Ascending aorta (tissue), 2 donors: Measurements from ENCODE around the gene SIL1. TPM values are rescaled to one million over a fixed set of nuclear protein-coding genes. Genes with fewer than 3 reads are reported as not detected.

Experiments used
- DNase-seq, 2 donors: peaks; one replicate each; pipeline ENCODE4 v3.0.0-alpha.2; 2019; ENCODE audit warnings: low spot score in 2 of 2
- H3K27ac ChIP-seq, 2 donors: fragments of 200-600 bp; sonication (generic); one replicate each; pipeline ENCODE4 v1.5.1; 2016 to 2017; ENCODE audit warnings: mild to moderate bottlenecking in 1 of 2
- H3K27me3 ChIP-seq: fragments of 200-600 bp; sonication (generic); one replicate; pipeline ENCODE4 v1.5.1; 2017
- H3K36me3 ChIP-seq, 2 donors: fragments of 200-600 bp; sonication (generic); one replicate each; pipeline ENCODE4 v1.5.1; 2016
- H3K4me1 ChIP-seq, 2 donors: fragments of 200-600 bp; sonication (generic); one replicate each; pipeline ENCODE4 v1.5.1; 2016 to 2017; ENCODE audit warnings: mild to moderate bottlenecking in 1 of 2
- H3K4me3 ChIP-seq, 2 donors: fragments of 200-600 bp; sonication (generic); one replicate each; pipeline ENCODE4 v1.5.1; 2016 to 2017; ENCODE audit warnings: mild to moderate bottlenecking in 1 of 2
- H3K9me3 ChIP-seq, 2 donors: fragments of 200-600 bp; sonication (generic); one replicate each; pipeline ENCODE4 v1.5.1; 2016
- intact Hi-C: fragments of 100-400 bp; cut with DNase I; formaldehyde crosslinking; loops from one replicate; pipeline ENCODE4 v1.15.1; 2023
- total RNA-seq: library from RNA; depleted of rRNA; stranded (reverse); fragments of >200 nt; gene quantifications from one replicate; pipeline ENCODE4 v1.1.0, GENCODE V29; 2016
- TF ChIP-seq, protein P1 (sequence below), 3 experiments: fragments of 200-600 bp in 2 of 3; fragments of 450-650 bp in 1 of 3; sonication (generic) in 2 of 3; IDR thresholded peaks; one replicate each; pipeline ENCODE4 v1.5.1; 2016 to 2019; ENCODE audit warnings: antibody characterized with exemption in 3 of 3, mild to moderate bottlenecking in 1 of 3, moderate library complexity in 1 of 3

The SIL1 gene
- total RNA-seq, 1 donor from 2014 or later: 53.4 TPM

- Histone ChIP-seq H3K27me3 (no peaks in the 10 kb centered on the region), H3K9me3 (no peaks in the 10 kb centered on the region), H3K4me3 (no peak overlapping the region), H3K4me1 (peaks cover 7 to 22% of the 10 kb centered on the region in 2 donors), H3K27ac (peak overlapping the region; percentile 62 to 74), H3K36me3 (no peaks in the 10 kb centered on the region)
- TF ChIP-seq, protein P1, sequence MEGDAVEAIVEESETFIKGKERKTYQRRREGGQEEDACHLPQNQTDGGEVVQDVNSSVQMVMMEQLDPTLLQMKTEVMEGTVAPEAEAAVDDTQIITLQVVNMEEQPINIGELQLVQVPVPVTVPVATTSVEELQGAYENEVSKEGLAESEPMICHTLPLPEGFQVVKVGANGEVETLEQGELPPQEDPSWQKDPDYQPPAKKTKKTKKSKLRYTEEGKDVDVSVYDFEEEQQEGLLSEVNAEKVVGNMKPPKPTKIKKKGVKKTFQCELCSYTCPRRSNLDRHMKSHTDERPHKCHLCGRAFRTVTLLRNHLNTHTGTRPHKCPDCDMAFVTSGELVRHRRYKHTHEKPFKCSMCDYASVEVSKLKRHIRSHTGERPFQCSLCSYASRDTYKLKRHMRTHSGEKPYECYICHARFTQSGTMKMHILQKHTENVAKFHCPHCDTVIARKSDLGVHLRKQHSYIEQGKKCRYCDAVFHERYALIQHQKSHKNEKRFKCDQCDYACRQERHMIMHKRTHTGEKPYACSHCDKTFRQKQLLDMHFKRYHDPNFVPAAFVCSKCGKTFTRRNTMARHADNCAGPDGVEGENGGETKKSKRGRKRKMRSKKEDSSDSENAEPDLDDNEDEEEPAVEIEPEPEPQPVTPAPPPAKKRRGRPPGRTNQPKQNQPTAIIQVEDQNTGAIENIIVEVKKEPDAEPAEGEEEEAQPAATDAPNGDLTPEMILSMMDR (IDR thresholded peaks at IDR 0.05): no peak
- DNase-seq: no peak
- intact Hi-C loops: loop anchor here (10.0 kb wide), 1 partner anchor 435 kb away; the partner anchor contains the start of gene CTNNA1
These were observed 8.0 kb downstream of the SIL1 start for GRCh38 chr5:139190125-139190524.

GRCh38 chr5:139188558-139189270 lies 9.5 kb downstream of the SIL1 start:
- no peaks in the 10 kb centered on the region for H3K9me3 ChIP-seq
- H3K27ac ChIP-seq: no peak overlapping the region
- H3K27me3 ChIP-seq: no peaks in the 10 kb centered on the region
- DNase-seq: no peak
- intact Hi-C loops: no loop called here
- H3K4me3 ChIP-seq: no peak overlapping the region
- no peaks in the 10 kb centered on the region for H3K36me3 ChIP-seq
- TF ChIP-seq, protein P1 (IDR thresholded peaks at IDR 0.05): no peak
- peaks cover 7 to 23% of the 10 kb centered on the region in 2 donors for H3K4me1 ChIP-seq

DNA sequence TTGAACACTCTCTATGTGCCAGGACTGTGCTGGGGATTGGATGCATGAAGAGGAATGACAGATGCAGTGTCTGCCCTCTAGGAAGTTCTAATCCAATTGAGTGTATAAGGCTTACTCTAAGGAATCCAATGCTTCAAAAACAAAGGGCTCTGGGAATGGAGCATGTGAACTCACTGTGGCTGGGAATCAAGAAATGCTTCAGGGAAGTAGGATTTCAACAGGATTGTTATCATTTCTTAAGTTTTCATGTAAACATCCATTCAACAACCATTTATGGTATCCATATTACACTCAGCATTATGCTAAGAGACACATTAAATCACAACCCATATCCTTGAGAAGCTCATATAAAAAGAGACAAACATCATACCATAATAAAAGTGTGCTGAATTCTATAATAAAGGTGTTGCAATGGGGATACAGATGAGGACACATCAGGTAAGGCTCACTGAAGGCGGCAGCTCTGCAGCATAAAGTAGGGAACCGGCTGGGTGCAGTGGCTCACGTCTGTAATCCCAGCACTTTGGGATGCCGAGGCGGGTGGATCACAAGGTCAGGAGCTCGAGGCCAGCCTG lies 11.3 kb downstream of the SIL1 start:
- H3K4me1 ChIP-seq: peaks cover 9 to 28% of the 10 kb centered on the region in 2 donors
- no peaks in the 10 kb centered on the region for H3K36me3 ChIP-seq
- intact Hi-C loops: no loop called here
- no peaks in the 10 kb centered on the region for H3K9me3 ChIP-seq
- no peak overlapping the region for H3K4me3 ChIP-seq
- no peaks in the 10 kb centered on the region for H3K27me3 ChIP-seq
- no peak overlapping the region for H3K27ac ChIP-seq
- DNase-seq: no peak
- TF ChIP-seq, protein P1 (IDR thresholded peaks at IDR 0.05): no peak

GRCh38 chr5:139186261-139186660 lies 11.9 kb downstream of the SIL1 start:
- Histone ChIP-seq H3K27me3 (no peaks in the 10 kb centered on the region), H3K4me1 (peaks cover 13 to 34% of the 10 kb centered on the region in 2 donors), H3K27ac (no peak overlapping the region), H3K9me3 (no peaks in the 10 kb centered on the region), H3K4me3 (no peak overlapping the region), H3K36me3 (no peaks in the 10 kb centered on the region)
- intact Hi-C loops: no loop called here
- TF ChIP-seq, protein P1 (IDR thresholded peaks at IDR 0.05): no peak
- DNase-seq: no peak

GRCh38 chr5:139185589-139185988 lies 12.6 kb downstream of the SIL1 start:
- Histone ChIP-seq H3K4me3 (peak overlapping the region in 1 of 2 donors; percentile 34), H3K9me3 (no peaks in the 10 kb centered on the region), H3K4me1 (peaks cover 12 to 39% of the 10 kb centered on the region in 2 donors), H3K27me3 (no peaks in the 10 kb centered on the region), H3K36me3 (no peaks in the 10 kb centered on the region), H3K27ac (peak overlapping the region in 1 of 2 donors; percentile 49)
- intact Hi-C loops: no loop called here
- DNase-seq: no peak
- TF ChIP-seq, protein P1 (IDR thresholded peaks at IDR 0.05): no peak
